K562 (cell line): ENCODE results near the gene NAT10. TPM values are rescaled to one million over a fixed set of nuclear protein-coding genes. Genes with fewer than 3 reads are reported as not detected.
A peak's percentile ranks its signal among the peaks of the same experiment; 100 is the strongest.
"Not testable (repeated sequence)": the region's sequence is repeated elsewhere in the genome, so short reads cannot be mapped to it uniquely, and the experiment has no call there.

ENCODE experiments used
- ATAC-seq: fragments of 200-7000 bp; cut with Tn5 transposase; 3 replicates; pipeline ENCODE4 v1.9.1; 2020; ENCODE audit warnings: moderate library complexity
- BruUV-seq: library from RNA; stranded (reverse); fragments of 400-500 nt; replicated peaks from 2 replicates; lab custom pipeline; 2021; lab: Mats Ljungman, UMichigan
- CTCF ChIA-PET: fragments of 300-600 bp; formaldehyde crosslinking; extraction: SDS; loops from one replicate; lab custom pipeline; 2021; ENCODE audit warnings: low intra/inter-chr PET ratio; lab: Yijun Ruan, JAX
- POLR2A ChIA-PET: fragments of 300-600, 350-650 bp; sonication (Branson Sonifier 250); formaldehyde crosslinking; extraction: SDS; loops from one replicate; lab custom pipeline; 2021; ENCODE audit warnings: antibody characterized with exemption, inconsistent platforms; lab: Yijun Ruan, JAX
- DNase-seq, 4 experiments: peaks; one replicate each; pipeline versions ENCODE4 v3.0.0 to v3.0.0-alpha.2; 2011 to 2018; ENCODE audit warnings: low spot score in 3 of 4, mixed read lengths in 3 of 4; ENCODE audit errors: extremely low read depth in 1 of 4
- FAIRE-seq: peaks from 2 replicates; lab custom pipeline; 2011; peaks lifted over from hg19 to GRCh38; lab: Jason Lieb, UNC
- H2AFZ ChIP-seq: 2 replicates; pipeline ENCODE4 v1.6.0; 2011; ENCODE audit warnings: low read depth, low read length, control low read depth, inconsistent platforms
- H3K27ac ChIP-seq: fragments of 200-600 bp; 3 replicates; pipeline ENCODE4 v1.8.0; 2011; ENCODE audit warnings: low read depth, mild to moderate bottlenecking, control low read depth, inconsistent platforms, low read length, moderate library complexity, mixed read lengths; ENCODE audit errors: extremely low read depth
- H3K27me3 ChIP-seq, 2 experiments: fragments of 300-600 bp in 1 of 2; 2 replicates in 1 of 2; 3 replicates in 1 of 2; pipeline versions ENCODE4 v1.6.0 to v1.8.0; 2011; ENCODE audit warnings: inconsistent platforms in 2 of 2, low read length in 2 of 2, mild to moderate bottlenecking in 1 of 2, mixed read lengths in 1 of 2, moderate library complexity in 1 of 2; ENCODE audit not compliant: control insufficient read depth in 2 of 2, insufficient read depth in 2 of 2
- H3K36me3 ChIP-seq: fragments of 300-600 bp; 3 replicates; pipeline ENCODE4 v1.8.0; 2011; ENCODE audit warnings: mild to moderate bottlenecking, low read length, inconsistent platforms; ENCODE audit not compliant: control insufficient read depth, insufficient read depth
- H3K4me1 ChIP-seq, 2 experiments: fragments of 200-600 bp in 1 of 2; replicated peaks in 1 of 2; 2 replicates in 1 of 2; 3 replicates in 1 of 2; pipeline versions ENCODE4 v1.5.1 to v1.8.0; 2011; ENCODE audit warnings: inconsistent platforms in 2 of 2, low read length in 2 of 2, mild to moderate bottlenecking in 1 of 2, mixed read lengths in 1 of 2, moderate library complexity in 1 of 2; ENCODE audit not compliant: control insufficient read depth in 2 of 2, insufficient read depth in 2 of 2
- H3K4me2 ChIP-seq: 2 replicates; pipeline ENCODE4 v1.6.1; 2011; ENCODE audit warnings: low read length, control low read depth, inconsistent platforms, mixed read lengths; ENCODE audit not compliant: insufficient read depth
- H3K4me3 ChIP-seq: fragments of 200-600 bp; sonication (generic), shearing (Covaris generic); 2 replicates; pipeline ENCODE4 v1.5.1; 2016; ENCODE audit warnings: control low read depth, inconsistent platforms
- H3K79me2 ChIP-seq: fragments of 200-600 bp; 3 replicates; pipeline ENCODE4 v1.8.0; 2011; ENCODE audit warnings: low read length, inconsistent platforms; ENCODE audit not compliant: control insufficient read depth, insufficient read depth
- H3K9ac ChIP-seq, 2 experiments: 2 replicates each; pipeline versions ENCODE4 v1.6.0 to v1.6.1; 2011; ENCODE audit warnings: low read depth in 2 of 2, low read length in 2 of 2, control low read depth in 1 of 2, inconsistent platforms in 1 of 2, mild to moderate bottlenecking in 1 of 2, mixed read lengths in 1 of 2; ENCODE audit not compliant: insufficient read depth in 1 of 2
- H3K9me1 ChIP-seq: one replicate; pipeline ENCODE4 v1.6.0; 2011; ENCODE audit warnings: inconsistent platforms, mild to moderate bottlenecking, low read length, moderate library complexity; ENCODE audit not compliant: control insufficient read depth, insufficient read depth
- H3K9me3 ChIP-seq: replicated peaks from 2 replicates; pipeline ENCODE4 v1.5.1; 2011; ENCODE audit warnings: low read depth, low read length, inconsistent platforms; ENCODE audit not compliant: control insufficient read depth, insufficient read depth
- H4K20me1 ChIP-seq: replicated peaks from 2 replicates; pipeline ENCODE4 v1.6.1; 2011; ENCODE audit warnings: low read length, inconsistent platforms, mixed read lengths; ENCODE audit not compliant: control insufficient read depth, insufficient read depth
- HDAC8 ChIP-seq: fragments of 450-650 bp; IDR thresholded peaks from 2 replicates; pipeline ENCODE4 v1.6.1; 2016; ENCODE audit warnings: mild to moderate bottlenecking, missing genetic modification characterization, moderate library complexity, missing compliant biosample characterization
- HMBOX1 ChIP-seq: sonication (generic); IDR thresholded peaks from 2 replicates; pipeline ENCODE4 v1.6.1; 2016
- ILF3 ChIP-seq: fragments of 450-650 bp; IDR thresholded peaks from 2 replicates; pipeline ENCODE4 v1.6.1; 2018; ENCODE audit warnings: antibody characterized with exemption, mild to moderate bottlenecking, moderate library complexity, borderline replicate concordance
- MEIS2 ChIP-seq: fragments of 450-650 bp; IDR thresholded peaks from 2 replicates; pipeline ENCODE4 v1.6.1; 2014; ENCODE audit warnings: mild to moderate bottlenecking; ENCODE audit not compliant: partially characterized antibody
- POLR2A ChIP-seq: fragments of 450-650 bp; conservative IDR thresholded peaks from 2 replicates; pipeline ENCODE4 v1.6.1; 2016
- RBBP5 ChIP-seq: fragments of 200-600 bp; sonication (generic); IDR thresholded peaks from 2 replicates; pipeline ENCODE4 v1.6.1; 2012; ENCODE audit warnings: borderline replicate concordance, mild to moderate bottlenecking, low read length, control low read depth, inconsistent platforms; ENCODE audit not compliant: insufficient read depth, poor library complexity, severe bottlenecking
- ZNF277 ChIP-seq: fragments of 250-450 bp; sonication (Bioruptor Pico); IDR thresholded peaks from 2 replicates; pipeline ENCODE4 v1.8.0; 2022; ENCODE audit warnings: inconsistent platforms, mild to moderate bottlenecking, moderate library complexity, borderline replicate concordance
- WGBS: fragments of 100-300 bp; shearing (Covaris generic); methylation state at CpG from one replicate; pipeline ENCODE4 v1.1.6; 2016; ENCODE audit warnings: low coverage, mixed read lengths; ENCODE audit not compliant: insufficient coverage; ENCODE audit errors: missing lambda C conversion rate; 5-methylcytosine and 5-hydroxymethylcytosine counted together
- in situ Hi-C: fragments of 300-500 bp; cut with MboI; formaldehyde crosslinking; loops from 4 replicates; pipeline ENCODE4 v1.15.0; 2018; ENCODE audit warnings: inconsistent platforms, mixed read lengths
- intact Hi-C: fragments of 100-400 bp; cut with micrococcal nuclease; formaldehyde crosslinking; loops from 2 replicates; pipeline ENCODE4 v1.14.2; 2022
- polyA plus RNA-seq, 8 experiments: library from polyadenylated mRNA; depleted of rRNA in 4 of 8; stranded (reverse) in 5 of 8; unstranded in 3 of 8; fragments of >200 nt; fragmentation: Nextera tagmentation in 2 of 8; fragmentation: Illumina TruSeq in 1 of 8; extraction: Ambion mirVana in 2 of 8; extraction: Trizol in 1 of 8; gene quantifications; 2 replicates each; pipeline versions ENCODE4 v1.2.1 to v1.2.3, GENCODE V29; 2011 to 2014; ENCODE audit warnings: inconsistent platforms in 1 of 8, missing spikeins in 1 of 8
- total RNA-seq, 7 experiments: library from RNA; depleted of rRNA in 6 of 7; stranded (reverse); fragments of >200 nt in 6 of 7; fragmentation: Illumina TruSeq in 2 of 7; extraction: Trizol in 2 of 7; gene quantifications; 2 replicates each; pipeline versions ENCODE4 v1.2.1 to v1.2.3, GENCODE V29; 2011 to 2021; ENCODE audit warnings: low replicate concordance in 1 of 7

The NAT10 gene
- total and polyA plus RNA-seq, 9 of the 15 experiments (the other 6 are each of a cell fraction or from before 2014, with no cell fraction given), result 55.4 to 125 (median 86.3) TPM

- no TSS peak for BruUV-seq
- intact Hi-C loops, result loop anchor here (2.0 kb wide), 1 partner anchor 15 kb away; no protein-coding TSS in a partner anchor
- 85% methylated on average over 2 of the region's 2 CpGs for WGBS
- Histone ChIP-seq H3K27me3 (no peaks in the 10 kb centered on the region), H4K20me1 (peaks cover 45% of the 10 kb centered on the region), H3K36me3 (peaks cover 81% of the 10 kb centered on the region), H3K9me3 (no peaks in the 10 kb centered on the region), H3K27ac (no peak overlapping the region), H3K9ac (no peak overlapping the region), H3K79me2 (peaks cover 99% of the 10 kb centered on the region), H3K4me2 (no peak overlapping the region), H3K9me1 (no peaks in the 10 kb centered on the region), H2AFZ (no peak overlapping the region), H3K4me1 (peaks cover 3 to 4% of the 10 kb centered on the region in 2 experiments; a peak in 4 of 5 replicates), H3K4me3 (no peak overlapping the region)
- ChIA-PET CTCF (interaction anchor here (0.6 kb wide), 1 partner anchor 839 kb away, joined by 4 read pairs; no protein-coding TSS in a partner anchor), POLR2A (interaction anchor here (0.8 to 6.5 kb wide), 7 partner anchors 8 to 91 kb away, joined by 3 to 41 read pairs (median 4); no protein-coding TSS in a partner anchor)
- in situ Hi-C loops, result no loop called here
- TF ChIP-seq MEIS2 (peak; percentile 56), ZNF277 (CRISPR knock-in tag) (no peak), HMBOX1 (peak; percentile 26; the same call in 1 of the 2 replicates), HDAC8 (no peak), ILF3 (no peak), POLR2A (peak; percentile 47; the same call in 1 of the 2 replicates), RBBP5 (no peak)
- ATAC-seq (peak; percentile 46), FAIRE-seq (peak; percentile 51), DNase-seq (no peak)
These were observed 37.3 kb upstream of the NAT10 start for GRCh38 chr11:34068111-34068510.

- H3K27ac ChIP-seq, H3K4me3 ChIP-seq, ATAC-seq, FAIRE-seq, CTCF ChIA-PET, BruUV-seq, H3K9ac ChIP-seq, H3K9me1 ChIP-seq, H3K4me1 ChIP-seq, in situ Hi-C loops, H3K27me3 ChIP-seq, DNase-seq, H3K9me3 ChIP-seq, H3K4me2 ChIP-seq, H2AFZ ChIP-seq: not testable (repeated sequence)
- Histone ChIP-seq H3K79me2 (peaks cover 94% of the 10 kb centered on the region), H3K36me3 (peaks cover 84% of the 10 kb centered on the region), H4K20me1 (peaks cover 23% of the 10 kb centered on the region)
- 89% methylated on average over 8 of the region's 8 CpGs for WGBS
- POLR2A ChIA-PET, result interaction anchor here (1.0 to 2.0 kb wide), 6 partner anchors 8 to 16 kb away, joined by 3 to 5 read pairs (median 4); no protein-coding TSS in a partner anchor
- intact Hi-C loops, result loop anchor here (5.0 kb wide), 1 partner anchor 74 kb away; no protein-coding TSS in a partner anchor
These were observed 34.1 kb upstream of the NAT10 start for GRCh38 chr11:34071306-34071705.
